Measurements from ENCODE around the gene KCNN3. TPM values are rescaled to one million over a fixed set of nuclear protein-coding genes. Genes with fewer than 3 reads are reported as not detected.

KCNN3 gene
- total RNA-seq, 3 donors from 2014 or later (not counting 1 experiment from before 2014, with no cell fraction given): 0.05 to 0.95 TPM; not detected in 1

DNA sequence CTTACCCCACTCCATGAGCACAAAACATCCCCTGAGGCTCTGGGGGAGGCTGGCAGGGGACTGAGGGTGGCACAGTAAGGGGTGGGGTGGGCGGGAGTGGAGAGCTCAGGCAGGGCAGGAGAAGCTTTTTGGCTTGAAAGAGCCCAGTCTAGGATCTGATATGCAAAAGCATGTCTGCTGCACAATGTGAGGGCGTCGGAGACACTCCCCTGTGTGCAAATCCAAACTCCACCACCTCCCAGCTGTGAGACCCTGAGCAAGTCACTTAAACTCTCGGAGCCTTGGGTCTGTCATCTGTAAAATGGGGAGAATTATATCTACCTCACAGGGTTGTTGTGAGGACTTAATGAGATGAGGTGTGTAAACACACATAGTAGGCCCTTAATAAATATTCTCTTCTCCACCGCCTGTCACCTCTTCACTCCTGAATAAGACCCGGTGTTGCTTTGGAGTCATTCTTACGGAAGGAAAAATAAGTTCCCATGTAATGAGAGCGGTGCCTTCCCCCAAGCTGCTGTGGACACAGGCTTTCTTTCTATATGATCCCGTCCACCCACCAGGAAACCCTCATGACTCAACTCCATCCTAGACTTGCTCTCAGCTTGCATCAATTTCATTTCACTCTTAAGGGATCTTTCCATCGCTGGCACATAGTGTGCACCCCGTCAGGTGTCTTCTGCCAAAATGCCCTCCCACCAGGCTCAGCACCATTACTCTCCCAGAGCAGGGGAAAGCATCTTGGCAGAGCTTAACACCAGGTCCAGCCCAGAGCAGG, 12.5 kb downstream of the KCNN3 start:
- Mint-ChIP-seq H3K4me1 (no peaks in the 10 kb centered on the region), H3K36me3 (no peaks in the 10 kb centered on the region), H3K9me3 (no peaks in the 10 kb centered on the region), H3K4me3 (no peak overlapping the region), H3K27ac (no peak overlapping the region), H3K27me3 (ENCODE audit: low read depth in 2 of 2) (peaks cover under 1 to 13% of the 10 kb centered on the region in 2 donors)
- DNase-seq: no peak
- no peaks in the 10 kb centered on the region for H3K9me3 ChIP-seq (ENCODE audit: control insufficient read depth, insufficient read depth, low read length)
- no peak overlapping the region for H3K27ac ChIP-seq (ENCODE audit: low read length)
- no peak for ATAC-seq
- H3K4me1 ChIP-seq (ENCODE audit: control insufficient read depth, insufficient read depth, low read length): peaks cover 15% of the 10 kb centered on the region
- no peak overlapping the region for H3K4me3 ChIP-seq (ENCODE audit: low read length)
- WGBS (ENCODE audit: insufficient coverage): 88% methylated on average over 10 of the region's 11 CpGs
- no peaks in the 10 kb centered on the region for H3K27me3 ChIP-seq (ENCODE audit: control insufficient read depth, insufficient read depth, low read length)
- intact Hi-C loops (cut with micrococcal nuclease): no loop called here
- H3K36me3 ChIP-seq (ENCODE audit: control insufficient read depth, insufficient read depth, low read length): no peaks in the 10 kb centered on the region
- TF ChIP-seq, protein P1, sequence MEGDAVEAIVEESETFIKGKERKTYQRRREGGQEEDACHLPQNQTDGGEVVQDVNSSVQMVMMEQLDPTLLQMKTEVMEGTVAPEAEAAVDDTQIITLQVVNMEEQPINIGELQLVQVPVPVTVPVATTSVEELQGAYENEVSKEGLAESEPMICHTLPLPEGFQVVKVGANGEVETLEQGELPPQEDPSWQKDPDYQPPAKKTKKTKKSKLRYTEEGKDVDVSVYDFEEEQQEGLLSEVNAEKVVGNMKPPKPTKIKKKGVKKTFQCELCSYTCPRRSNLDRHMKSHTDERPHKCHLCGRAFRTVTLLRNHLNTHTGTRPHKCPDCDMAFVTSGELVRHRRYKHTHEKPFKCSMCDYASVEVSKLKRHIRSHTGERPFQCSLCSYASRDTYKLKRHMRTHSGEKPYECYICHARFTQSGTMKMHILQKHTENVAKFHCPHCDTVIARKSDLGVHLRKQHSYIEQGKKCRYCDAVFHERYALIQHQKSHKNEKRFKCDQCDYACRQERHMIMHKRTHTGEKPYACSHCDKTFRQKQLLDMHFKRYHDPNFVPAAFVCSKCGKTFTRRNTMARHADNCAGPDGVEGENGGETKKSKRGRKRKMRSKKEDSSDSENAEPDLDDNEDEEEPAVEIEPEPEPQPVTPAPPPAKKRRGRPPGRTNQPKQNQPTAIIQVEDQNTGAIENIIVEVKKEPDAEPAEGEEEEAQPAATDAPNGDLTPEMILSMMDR (IDR thresholded peaks at IDR 0.05): no peak

GRCh38 chr1:154857022-154857421, 13.1 kb downstream of the KCNN3 start:
- 93% methylated on average over 6 of the region's 6 CpGs for WGBS (ENCODE audit: insufficient coverage)

DNA sequence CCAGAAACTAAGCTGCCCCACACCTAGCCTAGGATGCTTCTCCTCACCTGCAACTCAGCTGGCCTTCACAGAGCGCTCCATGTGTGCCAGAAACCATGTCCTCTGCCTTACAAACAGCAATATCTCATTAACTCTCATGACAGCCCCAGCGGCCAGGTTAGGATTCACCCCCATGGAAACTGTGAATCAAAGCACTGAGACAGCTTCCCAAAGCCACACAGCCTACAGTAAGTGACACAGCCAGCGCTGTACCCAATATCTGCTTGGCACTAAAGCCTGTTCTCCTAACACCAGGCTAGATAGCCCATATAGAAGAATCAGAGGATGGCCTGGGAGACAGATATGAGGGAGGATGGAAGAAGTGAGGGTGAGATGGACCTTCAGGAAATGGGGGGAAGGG, 13.5 kb downstream of the KCNN3 start:
- peaks cover 0 to 7% of the 10 kb centered on the region in 2 donors for H3K27me3 Mint-ChIP-seq (ENCODE audit: low read depth in 2 of 2)
- no peak overlapping the region for H3K27ac Mint-ChIP-seq
- ATAC-seq (no peak), DNase-seq (no peak)
- Histone ChIP-seq H3K36me3 (ENCODE audit: control insufficient read depth, insufficient read depth, low read length) (no peaks in the 10 kb centered on the region), H3K4me1 (ENCODE audit: control insufficient read depth, insufficient read depth, low read length) (peaks cover 15% of the 10 kb centered on the region), H3K27ac (ENCODE audit: low read length) (no peak overlapping the region), H3K4me3 (ENCODE audit: low read length) (no peak overlapping the region), H3K9me3 (ENCODE audit: control insufficient read depth, insufficient read depth, low read length) (no peaks in the 10 kb centered on the region), H3K27me3 (ENCODE audit: control insufficient read depth, insufficient read depth, low read length) (no peaks in the 10 kb centered on the region)
- 97% methylated on average over 3 of the region's 3 CpGs for WGBS (ENCODE audit: insufficient coverage)
- H3K36me3 Mint-ChIP-seq: no peaks in the 10 kb centered on the region
- no peak overlapping the region for H3K4me3 Mint-ChIP-seq
- no peaks in the 10 kb centered on the region for H3K9me3 Mint-ChIP-seq
- H3K4me1 Mint-ChIP-seq: no peaks in the 10 kb centered on the region
- intact Hi-C loops (cut with micrococcal nuclease): no loop called here
- TF ChIP-seq, protein P1 (IDR thresholded peaks at IDR 0.05): no peak

More at GRCh38 chr1:154857022-154857421, 13.1 kb downstream of the KCNN3 start:
- no peaks in the 10 kb centered on the region for H3K4me1 Mint-ChIP-seq
- TF ChIP-seq, protein P1 (IDR thresholded peaks at IDR 0.05): no peak
- intact Hi-C loops (cut with micrococcal nuclease): no loop called here
- ATAC-seq: no peak
- Histone ChIP-seq H3K9me3 (ENCODE audit: control insufficient read depth, insufficient read depth, low read length) (no peaks in the 10 kb centered on the region), H3K4me3 (ENCODE audit: low read length) (no peak overlapping the region), H3K4me1 (ENCODE audit: control insufficient read depth, insufficient read depth, low read length) (peaks cover 15% of the 10 kb centered on the region), H3K27ac (ENCODE audit: low read length) (no peak overlapping the region), H3K27me3 (ENCODE audit: control insufficient read depth, insufficient read depth, low read length) (no peaks in the 10 kb centered on the region), H3K36me3 (ENCODE audit: control insufficient read depth, insufficient read depth, low read length) (no peaks in the 10 kb centered on the region)
- H3K36me3 Mint-ChIP-seq: no peaks in the 10 kb centered on the region
- H3K27ac Mint-ChIP-seq: no peak overlapping the region
- no peaks in the 10 kb centered on the region for H3K9me3 Mint-ChIP-seq
- no peak overlapping the region for H3K4me3 Mint-ChIP-seq
- peaks cover 0 to 10% of the 10 kb centered on the region in 2 donors for H3K27me3 Mint-ChIP-seq (ENCODE audit: low read depth in 2 of 2)
- no peak for DNase-seq
